Amniotic stem cell (primary cell): Measurements from ENCODE around the gene SLC30A3.
A peak's percentile ranks its signal among the peaks of the same experiment; 100 is the strongest.
"Not testable (repeated sequence)": the region's sequence is repeated elsewhere in the genome, so short reads cannot be mapped to it uniquely, and the experiment has no call there.

ENCODE experiments used
- DNase-seq: peaks from one replicate; lab custom pipeline; 2025; lab: John Stamatoyannopoulos, UW

The SLC30A3 gene, protein sequence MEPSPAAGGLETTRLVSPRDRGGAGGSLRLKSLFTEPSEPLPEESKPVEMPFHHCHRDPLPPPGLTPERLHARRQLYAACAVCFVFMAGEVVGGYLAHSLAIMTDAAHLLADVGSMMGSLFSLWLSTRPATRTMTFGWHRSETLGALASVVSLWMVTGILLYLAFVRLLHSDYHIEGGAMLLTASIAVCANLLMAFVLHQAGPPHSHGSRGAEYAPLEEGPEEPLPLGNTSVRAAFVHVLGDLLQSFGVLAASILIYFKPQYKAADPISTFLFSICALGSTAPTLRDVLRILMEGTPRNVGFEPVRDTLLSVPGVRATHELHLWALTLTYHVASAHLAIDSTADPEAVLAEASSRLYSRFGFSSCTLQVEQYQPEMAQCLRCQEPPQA

DNA sequence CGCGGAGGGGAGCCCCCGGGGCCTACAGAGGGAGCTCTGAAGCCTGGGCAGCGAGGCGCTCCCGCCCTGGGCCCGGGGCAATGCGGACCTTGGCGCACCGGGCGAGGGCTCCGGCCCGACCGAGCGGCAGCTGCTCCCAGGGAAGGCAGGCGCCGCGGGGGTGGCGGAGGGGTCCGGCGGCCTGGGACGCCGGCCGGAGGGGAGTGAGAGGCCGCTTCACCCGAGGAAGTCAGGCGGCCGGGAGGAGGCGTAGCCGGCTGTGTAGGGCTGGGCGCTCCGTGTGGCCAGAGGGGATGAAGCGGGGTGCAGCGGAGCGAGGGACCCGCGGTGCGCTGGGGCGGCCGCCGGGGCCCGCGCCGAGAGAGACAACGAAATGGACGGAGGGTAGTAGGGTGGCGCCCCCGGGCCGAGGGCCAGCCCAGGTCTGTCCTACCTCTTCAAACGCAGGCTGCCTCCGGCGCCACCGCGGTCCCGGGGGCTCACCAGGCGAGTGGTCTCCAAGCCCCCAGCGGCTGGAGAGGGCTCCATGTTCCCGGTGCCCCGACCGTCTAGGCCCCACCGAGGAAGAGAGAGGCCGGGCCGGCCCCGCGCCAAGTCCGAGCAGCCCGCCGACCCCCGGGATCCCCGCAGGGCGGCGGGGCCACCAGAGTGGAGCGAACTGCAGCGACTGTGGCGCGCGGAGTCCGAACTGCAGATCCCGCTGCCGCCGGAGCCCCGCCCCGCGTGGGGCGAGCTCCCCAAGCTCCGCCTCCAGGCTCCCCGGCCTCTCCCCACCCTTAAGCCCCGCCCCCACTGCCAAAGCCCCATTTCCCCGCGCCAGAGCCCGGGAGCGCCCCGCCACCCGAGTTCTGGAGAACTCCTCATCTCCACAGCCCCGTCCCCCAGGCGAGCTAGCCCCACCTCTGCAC, at the start of gene SLC30A3:
TSS of gene SLC30A3 (minus strand) at position 669 of the 908 bp plus-strand sequence. CDS start at position 528, 141 bp downstream.
- no peak for DNase-seq

DNA sequence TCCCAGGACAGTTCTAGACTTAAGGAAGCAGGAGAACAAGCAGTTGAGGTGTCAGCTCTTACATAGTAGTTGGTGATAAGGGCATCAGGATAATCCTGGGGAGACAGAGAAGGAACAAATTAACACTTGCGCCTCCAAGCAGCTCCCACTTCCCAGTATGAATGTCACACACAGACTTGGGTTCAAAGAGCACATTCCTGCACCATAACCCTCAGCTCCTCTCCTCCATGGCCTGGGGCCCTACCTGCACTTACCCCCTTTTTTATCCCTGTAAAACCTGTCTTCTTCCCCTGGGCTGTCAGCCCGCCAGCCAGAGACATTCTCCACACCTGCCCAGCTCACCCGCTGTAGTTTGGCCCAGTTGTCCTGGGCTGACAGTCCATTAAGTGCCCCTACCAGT, 49.3 kb upstream of the SLC30A3 start:
- no peak for DNase-seq

GRCh38 chr2:27309651-27310050, 46.8 kb upstream of the SLC30A3 start:
- DNase-seq, result no peak

GRCh38 chr2:27308359-27308881, 45.6 kb upstream of the SLC30A3 start, which contains the start of gene UCN:
Gene UCN, minus strand, starts transcription at chr2:27308445. Its CDS starts 550 bp downstream, at chr2:27307895.
- DNase-seq, result peak; percentile 24

GRCh38 chr2:27307545-27308358, 44.9 kb upstream of the SLC30A3 start:
- no peak for DNase-seq

- DNase-seq, result no peak
Observed at GRCh38 chr2:27307287-27307544, 44.4 kb upstream of the SLC30A3 start.

DNA sequence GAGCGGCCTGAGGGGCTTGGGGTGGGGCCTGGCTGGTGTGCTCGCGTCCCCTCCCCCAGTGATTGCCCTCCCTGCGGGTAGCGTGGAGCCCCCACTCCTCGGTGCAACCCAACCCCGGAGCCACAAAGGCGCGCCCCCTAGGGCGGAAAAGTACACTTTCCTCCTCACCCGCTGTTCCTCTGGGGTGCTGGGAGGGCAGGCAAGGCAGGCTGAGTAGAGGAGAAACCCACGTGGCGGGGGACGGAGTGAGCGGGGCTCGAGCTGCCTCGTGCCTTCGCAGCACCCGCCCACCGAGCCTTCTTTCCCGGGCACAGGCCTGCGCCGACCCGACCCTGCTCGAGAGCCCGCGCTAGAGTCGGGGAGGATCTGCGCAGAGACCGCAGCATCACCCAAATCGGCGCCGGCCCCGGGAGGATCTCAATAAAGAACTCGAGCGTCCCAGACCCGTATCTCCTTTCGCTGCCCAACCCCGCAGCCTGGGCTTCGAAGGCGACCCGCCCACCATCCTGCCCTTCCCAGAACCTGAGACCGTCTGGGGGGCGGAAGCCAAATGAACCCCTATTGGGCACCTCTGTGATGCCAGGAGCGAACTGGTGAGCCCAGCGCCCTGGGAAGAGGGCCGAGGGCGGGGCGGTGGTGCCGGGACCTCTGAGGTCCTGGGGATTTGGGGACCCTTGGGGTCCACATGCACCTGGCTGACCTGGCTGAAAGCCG, 43.9 kb upstream of the SLC30A3 start:
- no peak for DNase-seq

DNA sequence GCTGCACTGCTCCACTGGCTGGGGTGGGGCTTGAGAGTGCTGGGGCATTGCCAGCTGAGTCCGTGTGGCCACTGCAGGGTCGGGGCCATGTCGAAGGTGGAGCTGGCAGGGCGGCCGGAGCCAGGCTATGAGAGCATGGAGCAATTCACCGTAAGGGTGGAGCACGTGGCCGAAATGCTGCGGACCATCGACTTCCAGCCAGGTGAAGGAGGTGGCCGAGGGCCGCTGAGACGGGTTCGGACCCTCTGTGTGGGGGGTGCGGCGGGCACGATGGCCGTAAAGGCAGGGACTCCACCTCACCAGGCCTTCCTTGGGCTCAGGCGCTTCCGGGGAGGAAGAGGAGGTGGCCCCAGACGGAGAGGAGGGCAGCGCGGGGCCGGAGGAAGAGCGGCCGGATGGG, 43.3 kb upstream of the SLC30A3 start:
- DNase-seq, result no peak

GRCh38 chr2:27305516-27305915, 42.7 kb upstream of the SLC30A3 start:
- DNase-seq, result no peak

- no peak for DNase-seq
Observed at GRCh38 chr2:27304488-27305240, 41.8 kb upstream of the SLC30A3 start.

DNA sequence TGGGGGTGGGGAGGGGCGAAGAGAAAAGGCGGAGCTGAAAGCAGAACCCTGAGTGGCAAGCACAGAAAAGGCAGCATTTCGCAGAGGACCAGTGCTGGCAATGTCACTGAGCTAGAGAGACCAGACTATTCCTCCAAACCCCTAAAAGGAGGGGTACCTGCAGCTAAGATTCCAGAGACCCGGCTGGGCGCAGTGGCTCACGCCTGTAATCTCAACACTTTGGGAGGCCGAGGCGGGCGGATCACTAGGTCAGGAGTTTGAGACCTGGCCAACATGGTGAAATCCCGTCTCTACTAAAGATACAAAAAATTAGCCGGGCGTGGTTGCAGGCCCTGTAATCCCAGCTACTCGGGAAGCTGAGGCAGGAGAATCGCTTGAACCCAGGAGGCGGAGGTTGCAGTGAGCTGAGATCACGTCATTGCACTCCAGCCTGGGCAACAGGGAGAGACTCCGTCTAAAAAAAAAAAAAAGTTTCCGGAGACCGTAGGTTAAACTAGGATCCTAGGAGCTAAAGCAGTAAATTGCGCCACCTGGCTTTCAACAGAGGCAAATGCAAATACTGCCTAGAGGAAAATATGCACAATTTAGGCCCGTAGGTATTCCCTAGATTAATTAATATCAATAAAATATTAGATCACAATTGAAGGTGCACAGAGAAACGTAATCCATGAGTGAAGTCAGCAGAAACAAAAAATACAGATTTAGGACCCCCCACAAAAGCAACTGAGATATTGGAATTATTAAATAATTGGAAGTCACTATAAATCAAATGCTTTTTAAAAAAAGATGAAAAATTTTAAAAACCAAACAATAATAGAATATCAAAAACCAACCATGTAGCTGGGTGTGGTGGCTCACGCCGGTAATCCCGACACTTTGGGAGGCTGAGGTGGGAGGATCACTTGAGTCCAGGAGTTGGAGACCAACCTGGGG, 40.5 kb upstream of the SLC30A3 start:
- DNase-seq, result peak; percentile 73

- not testable (repeated sequence) for DNase-seq
Observed at GRCh38 chr2:27300606-27301005, 37.8 kb upstream of the SLC30A3 start.

DNA sequence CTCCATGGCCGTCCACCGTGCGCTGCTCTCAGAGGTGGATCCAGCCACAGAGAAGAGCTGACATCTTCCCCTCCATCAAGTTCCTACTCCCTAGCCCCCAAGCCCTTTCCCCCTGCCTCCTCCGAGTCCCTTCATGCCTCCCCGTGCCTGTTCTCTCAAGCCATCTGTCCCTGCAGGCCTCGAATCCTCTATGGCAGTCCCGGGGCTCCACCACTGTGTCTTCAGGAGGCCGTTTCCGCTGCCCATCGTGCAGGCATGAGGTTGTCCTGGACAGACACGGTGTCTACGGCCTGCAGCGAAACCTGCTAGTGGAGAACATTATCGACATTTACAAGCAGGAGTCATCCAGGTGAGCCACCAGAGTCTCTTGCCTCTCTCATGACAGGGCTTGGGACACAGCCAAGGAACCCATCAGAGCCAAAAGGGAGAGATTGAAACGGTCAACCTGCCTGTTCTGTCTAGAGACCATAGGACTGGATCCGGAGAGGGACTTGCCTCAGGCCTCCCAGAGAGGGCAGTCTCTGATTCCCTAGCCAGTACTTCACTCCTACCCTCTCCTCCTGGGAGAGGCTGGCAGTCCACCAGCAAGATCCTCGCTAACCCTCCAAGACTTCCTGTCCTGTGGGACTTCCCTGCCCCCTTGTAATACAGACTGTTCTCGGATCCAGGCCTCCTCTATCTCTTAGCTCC, 35.7 kb upstream of the SLC30A3 start:
- DNase-seq, result no peak

DNA sequence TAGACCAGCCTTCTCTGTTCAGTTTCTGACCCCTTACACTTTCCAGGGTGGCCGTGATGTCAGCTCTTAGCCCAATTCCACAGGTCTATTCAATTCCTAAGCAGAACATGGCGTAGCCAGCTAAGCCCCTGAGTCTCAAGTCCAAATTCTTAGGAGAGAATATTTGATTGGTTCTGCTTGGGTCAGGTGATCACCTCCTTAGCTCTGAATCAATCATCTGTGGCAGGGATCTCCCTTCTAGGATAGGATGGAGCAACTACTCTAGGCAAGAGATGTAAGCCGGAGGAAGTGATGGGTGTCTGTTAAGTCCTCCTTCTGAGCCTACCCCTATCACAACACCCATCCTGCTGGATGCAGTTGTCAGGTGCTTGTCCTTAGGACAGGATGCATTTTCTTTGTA, 34.3 kb upstream of the SLC30A3 start:
- DNase-seq, result no peak

DNA sequence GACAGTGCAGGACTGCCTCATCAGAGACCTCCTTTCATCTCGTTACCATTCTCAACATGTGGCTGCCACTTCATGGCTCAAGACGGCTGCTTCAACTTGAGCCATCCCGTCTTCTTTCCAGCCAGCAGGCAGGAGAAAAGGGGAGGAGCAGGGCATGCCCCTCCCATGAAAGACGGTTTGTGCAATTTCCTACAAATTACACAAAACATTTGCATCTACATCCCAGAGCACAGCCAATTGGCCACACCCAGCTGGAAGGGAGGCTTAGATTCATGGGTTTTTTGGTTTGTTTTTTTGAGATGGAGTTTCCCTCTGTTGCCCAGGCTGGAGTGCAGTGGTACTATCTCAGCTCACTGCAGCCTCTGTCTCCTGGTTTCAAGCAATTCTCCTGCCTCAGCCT, 33.6 kb upstream of the SLC30A3 start:
- no peak for DNase-seq

DNA sequence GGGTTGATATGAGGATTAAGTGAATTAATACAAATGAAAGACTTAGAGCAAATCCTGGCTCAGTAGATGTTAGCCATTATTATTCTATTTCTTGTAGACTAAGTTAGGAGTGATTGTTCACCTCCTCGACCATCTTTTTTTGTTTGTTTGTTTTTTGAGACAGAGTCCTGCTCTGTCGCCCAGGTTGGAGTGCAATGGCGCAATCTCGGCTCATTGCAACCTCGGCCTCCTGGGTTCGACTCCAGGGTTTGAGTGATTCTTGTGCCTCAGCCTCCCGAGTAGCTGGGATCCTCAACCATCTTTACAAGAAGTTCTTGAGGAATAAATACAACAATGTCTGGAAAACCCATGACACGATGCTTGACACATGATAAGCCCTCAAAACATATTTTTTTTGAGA, 32.1 kb upstream of the SLC30A3 start:
- no peak for DNase-seq

DNA sequence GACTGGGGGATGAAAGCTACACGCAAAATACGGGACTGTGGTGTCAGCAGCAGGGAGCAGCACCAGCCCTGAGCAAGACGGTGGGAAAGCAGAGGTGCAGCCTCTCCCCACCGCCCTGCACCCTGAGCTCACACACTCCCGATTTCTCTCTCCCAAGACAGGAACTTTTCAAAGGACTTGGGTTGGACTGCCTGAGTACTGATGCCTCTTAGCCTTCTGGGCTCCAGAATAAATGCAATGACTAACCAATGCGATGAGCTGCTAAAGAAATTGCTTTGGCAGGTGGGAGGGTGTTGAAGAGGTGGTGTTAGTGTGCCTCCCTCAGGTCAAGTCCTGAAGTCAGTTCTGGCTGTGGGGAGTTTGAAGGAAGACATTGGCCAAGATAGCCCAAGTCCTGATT, 29.0 kb upstream of the SLC30A3 start:
- DNase-seq, result no peak

GRCh38 chr2:27290549-27290948, 27.7 kb upstream of the SLC30A3 start:
- no peak for DNase-seq

GRCh38 chr2:27288610-27289009, 25.8 kb upstream of the SLC30A3 start:
- no peak for DNase-seq
